Gastrocnemius medialis (tissue), 4 donors: Measurements from ENCODE around the gene RBFOX2.

ENCODE experiments used
- CTCF ChIP-seq, 5 experiments: fragments of 450-650 bp in 3 of 5; fragments of 200-600 bp in 2 of 5; sonication (generic) in 2 of 5; IDR thresholded peaks in 4 of 5; conservative IDR thresholded peaks in 1 of 5; 1 replicate in 4 of 5; 2 replicates in 1 of 5; pipeline ENCODE4 v1.5.1; 2016 to 2019; ENCODE audit warnings: antibody characterized with exemption in 5 of 5, mild to moderate bottlenecking in 3 of 5, moderate library complexity in 3 of 5
- POLR2A ChIP-seq, 2 donors: fragments of 450-650 bp; IDR thresholded peaks; one replicate each; pipeline ENCODE4 v1.6.1; 2017; ENCODE audit warnings: antibody characterized with exemption in 2 of 2, mild to moderate bottlenecking in 2 of 2, moderate library complexity in 2 of 2

- TF ChIP-seq CTCF (IDR thresholded peaks at IDR 0.05 in 4 of 5, conservative IDR thresholded peaks at IDR 0.05 in 1 of 5) (no peak), POLR2A (IDR thresholded peaks at IDR 0.05) (no peak)
Observed at GRCh38 chr22:36075724-36076123, 47.1 kb upstream of the RBFOX2 start.
